GM19043 (cell line): ENCODE data around the gene LRRFIP2.
A peak's percentile ranks its signal among the peaks of the same experiment; 100 is the strongest.
"Not testable (repeated sequence)": the region's sequence is repeated elsewhere in the genome, so short reads cannot be mapped to it uniquely, and the experiment has no call there.

Experiments
- ATAC-seq: cut with Tn5 transposase; IDR thresholded peaks from one replicate; pipeline ENCODE4 v1.9.1; 2021; ENCODE audit warnings: low read depth; ENCODE audit not compliant: unreplicated experiment

LRRFIP2 gene

GRCh38 chr3:37074178-37074577 is 100.2 kb downstream of the LRRFIP2 start:
- no peak for ATAC-seq

DNA sequence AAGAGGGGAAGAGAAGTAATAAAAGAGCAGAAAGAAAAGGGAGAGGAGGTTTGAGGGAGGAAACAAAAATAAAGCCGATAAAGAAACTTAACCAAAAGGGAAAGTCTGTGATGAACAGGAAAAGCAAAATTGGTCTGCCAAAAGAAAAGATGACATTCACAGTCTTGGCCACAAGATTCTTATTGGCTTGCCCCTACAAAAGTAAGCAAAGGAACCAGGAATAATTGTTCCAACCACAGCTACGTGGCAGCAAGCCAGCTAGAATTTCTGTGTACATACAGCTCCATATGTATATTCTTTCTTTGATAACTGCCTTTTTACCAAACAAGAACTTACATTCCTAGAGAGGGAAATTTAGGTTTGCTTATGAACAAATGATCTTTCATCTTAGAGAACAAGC is 101.5 kb downstream of the LRRFIP2 start:
- no peak for ATAC-seq

GRCh38 chr3:37071921-37072320 is 102.5 kb downstream of the LRRFIP2 start:
- no peak for ATAC-seq

DNA sequence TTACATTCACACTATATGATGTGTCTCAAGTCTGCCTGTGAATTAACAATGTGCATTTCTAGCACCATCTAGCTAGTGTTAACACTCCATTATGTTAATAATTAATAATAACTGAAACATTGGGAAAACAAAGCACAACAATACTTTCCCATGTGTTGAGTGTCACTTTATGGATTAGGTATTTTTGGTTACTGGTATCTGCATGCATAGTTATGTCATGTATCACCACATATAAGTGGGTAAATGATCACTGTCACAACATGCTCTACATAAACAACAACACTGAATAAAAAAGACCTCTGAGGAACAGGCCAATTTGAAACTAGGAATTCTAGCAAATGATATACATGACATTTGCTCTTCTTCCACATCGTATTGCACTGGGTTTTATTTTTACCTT is 106.4 kb downstream of the LRRFIP2 start:
- no peak for ATAC-seq

GRCh38 chr3:37067577-37067976 is 106.8 kb downstream of the LRRFIP2 start:
- no peak for ATAC-seq

DNA sequence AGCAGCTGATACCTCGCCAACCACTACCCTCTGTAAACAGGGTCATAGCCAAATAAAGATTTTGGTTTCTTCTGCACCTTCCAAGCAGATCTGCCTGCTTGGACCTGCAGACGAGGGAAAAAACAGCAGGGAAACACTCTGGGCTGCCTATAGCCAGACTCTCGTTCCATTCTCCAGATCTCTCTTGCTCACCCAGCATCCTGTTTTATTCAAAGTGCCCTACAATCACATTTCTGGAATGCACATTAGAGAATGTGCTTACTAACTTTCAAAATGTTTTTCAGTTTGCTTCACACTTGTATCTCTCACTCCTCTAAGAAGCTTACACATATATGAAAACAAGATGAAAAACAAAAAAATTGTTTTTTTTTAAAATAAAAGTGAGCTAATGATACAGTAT is 109.6 kb downstream of the LRRFIP2 start:
- no peak for ATAC-seq

DNA sequence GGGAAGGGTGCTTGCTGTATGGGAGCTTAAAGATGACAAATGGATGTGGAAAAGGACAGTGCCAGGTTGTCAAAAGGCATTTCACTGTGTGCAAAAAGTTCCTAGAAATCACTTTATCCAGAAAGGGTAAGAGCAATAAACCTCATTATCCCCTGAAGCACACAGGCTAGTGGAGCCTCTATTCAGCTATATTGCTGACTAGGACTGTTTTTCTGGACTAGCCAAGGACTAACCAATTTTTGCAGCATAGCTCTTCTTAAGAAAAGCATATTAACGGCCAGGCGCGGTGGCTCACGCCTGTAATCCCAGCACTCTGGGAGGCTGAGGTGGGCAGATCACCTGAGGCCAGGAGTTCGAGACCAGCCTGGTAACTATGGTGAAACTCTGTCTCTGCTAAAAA is 116.3 kb downstream of the LRRFIP2 start:
- no peak for ATAC-seq

DNA sequence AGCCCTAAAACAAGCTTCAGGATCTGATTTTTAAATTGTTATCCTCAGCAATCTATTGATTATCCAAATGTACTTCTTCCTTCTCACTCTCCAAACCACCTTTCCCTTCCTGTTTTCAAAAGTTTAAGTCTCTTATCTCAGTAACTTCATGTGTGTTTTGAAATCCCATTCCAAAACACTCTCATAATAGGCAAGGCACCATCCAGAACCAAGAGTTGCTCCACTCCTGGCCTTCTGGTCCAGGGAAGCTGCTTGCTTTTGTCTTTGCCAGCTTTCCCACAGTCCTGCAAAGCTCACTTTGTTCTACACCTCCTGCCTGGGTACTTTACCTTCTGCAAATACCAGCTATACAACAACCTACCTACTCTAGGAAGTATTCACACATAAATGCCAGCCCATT is 117.6 kb downstream of the LRRFIP2 start:
- ATAC-seq, result no peak

DNA sequence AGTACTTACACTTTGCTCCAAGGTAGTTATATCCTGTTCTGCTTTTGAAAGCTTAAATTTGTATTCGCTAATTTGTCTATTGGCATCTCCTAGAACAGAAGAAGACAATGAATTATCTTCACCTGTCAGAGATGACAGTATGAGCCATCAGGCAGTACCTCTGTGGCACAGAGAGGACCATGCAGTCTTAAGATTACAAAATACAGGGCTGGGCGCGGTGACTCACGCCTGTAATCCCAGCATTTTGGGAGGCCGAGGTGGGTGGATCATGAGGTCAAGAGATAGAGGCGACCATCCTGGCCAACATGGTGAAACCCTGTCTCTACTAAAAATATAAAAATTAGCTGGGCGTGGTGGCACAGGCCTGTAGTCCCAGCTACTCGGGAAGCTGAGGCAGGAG is 119.3 kb downstream of the LRRFIP2 start:
- ATAC-seq, result not testable (repeated sequence)

GRCh38 chr3:37054370-37054769 is 120.0 kb downstream of the LRRFIP2 start:
- ATAC-seq, result peak; percentile 79

DNA sequence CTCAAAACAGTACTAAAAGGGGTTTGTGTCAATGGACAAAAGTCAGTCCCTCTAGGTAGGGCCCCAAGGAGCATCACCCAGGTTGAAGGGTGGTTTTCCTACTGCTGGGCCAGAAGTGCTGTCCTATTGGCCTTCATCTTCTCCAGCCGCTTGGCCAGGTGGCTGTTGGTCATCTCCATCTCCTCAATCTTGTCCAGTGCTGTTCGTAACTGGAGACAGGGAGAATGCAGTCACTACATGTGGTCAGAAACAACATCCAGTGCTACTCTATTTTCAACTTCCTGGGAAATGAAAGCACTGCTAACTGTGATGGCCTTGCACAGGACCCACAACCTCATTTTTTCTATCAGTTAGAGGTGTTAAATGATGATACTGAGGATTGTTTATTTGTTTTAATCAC is 120.6 kb downstream of the LRRFIP2 start:
- ATAC-seq, result no peak

DNA sequence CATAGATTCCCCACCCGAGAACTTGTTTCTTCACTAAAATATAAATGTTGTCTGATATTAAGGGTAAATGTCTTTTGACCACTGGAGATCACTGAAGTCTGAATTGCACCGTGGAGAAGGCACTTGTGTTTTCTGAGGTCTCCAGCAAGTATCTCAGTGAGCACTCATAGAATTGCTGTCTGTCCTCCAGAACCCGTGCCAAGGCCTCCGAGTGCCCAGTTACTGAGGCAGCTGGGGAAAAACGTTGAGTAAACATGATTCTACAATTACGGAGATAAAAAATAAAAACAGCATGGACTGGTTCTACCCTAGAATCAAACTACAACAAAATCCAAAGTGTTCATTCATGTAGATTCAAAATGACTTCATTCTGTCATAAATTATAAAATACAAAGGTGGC is 121.0 kb downstream of the LRRFIP2 start:
- no peak for ATAC-seq

DNA sequence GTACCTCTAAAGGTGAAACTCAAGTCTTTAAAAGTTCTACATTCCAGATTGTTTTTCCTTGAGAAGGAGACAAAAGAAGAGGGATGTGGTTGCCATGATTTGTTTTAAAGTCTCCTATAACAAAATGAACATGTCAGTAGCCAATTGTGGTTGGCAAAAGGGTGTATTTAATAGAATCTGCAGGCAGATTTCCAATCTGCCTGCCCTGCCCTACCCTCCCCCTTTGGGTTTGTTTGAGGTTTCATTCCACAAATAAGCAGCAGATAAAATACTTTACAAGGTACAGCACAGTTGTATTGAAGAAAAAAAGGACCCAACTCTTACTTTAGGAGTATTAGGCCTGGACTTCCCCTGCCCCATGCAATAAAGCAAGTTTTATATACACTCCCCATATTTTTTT is 121.5 kb downstream of the LRRFIP2 start:
- ATAC-seq, result no peak

DNA sequence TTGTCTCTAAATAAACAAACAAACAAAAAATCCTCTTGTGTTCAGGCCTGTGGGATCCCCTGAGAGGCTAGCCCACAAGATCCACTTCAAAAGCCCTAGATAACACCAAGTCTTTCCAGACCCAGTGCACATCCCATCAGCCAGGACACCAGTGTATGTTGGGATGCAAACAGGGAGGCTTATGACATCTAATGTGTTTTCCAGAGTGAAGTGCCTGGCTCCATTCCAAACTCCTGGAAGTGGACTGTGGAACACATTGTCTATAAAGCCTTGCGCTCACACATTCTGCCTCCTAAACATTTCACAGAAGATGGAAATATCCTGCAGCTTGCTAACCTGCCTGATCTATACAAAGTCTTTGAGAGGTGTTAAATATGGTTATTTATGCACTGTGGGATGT is 124.1 kb downstream of the LRRFIP2 start:
- ATAC-seq, result no peak

- not testable (repeated sequence) for ATAC-seq
These were observed 131.7 kb downstream of the LRRFIP2 start for GRCh38 chr3:37042712-37043111.

DNA sequence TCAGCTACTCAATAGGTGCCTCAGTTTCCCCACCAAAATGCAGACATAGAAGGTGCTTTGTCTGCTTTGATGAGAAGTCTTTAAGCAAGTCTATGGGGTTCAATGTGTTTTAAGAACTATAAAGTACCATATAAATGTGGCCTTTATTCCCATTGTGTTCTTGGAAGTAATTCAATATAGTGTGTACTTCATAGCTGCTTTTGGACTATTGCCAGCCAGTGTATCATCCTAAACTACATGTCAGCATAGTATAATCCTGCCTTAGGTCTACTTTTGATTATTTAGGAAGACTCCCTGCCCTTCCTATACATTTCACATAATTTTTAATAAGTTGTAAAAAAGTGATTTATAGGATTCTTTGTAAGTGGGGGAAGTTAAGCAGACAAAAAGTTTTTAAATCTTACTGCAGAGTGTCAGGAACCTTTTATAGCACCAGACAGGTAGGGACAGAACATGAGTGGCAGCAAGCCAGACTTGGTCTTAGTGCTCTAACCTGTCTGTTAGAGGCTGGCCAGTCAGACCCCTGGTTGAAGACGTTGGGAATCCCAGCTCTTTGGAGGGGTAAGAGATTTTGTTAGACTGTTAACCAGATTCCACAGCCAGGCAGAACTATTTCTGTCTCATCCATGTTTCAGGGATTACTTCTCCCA is 132.7 kb downstream of the LRRFIP2 start:
- ATAC-seq, result no peak

DNA sequence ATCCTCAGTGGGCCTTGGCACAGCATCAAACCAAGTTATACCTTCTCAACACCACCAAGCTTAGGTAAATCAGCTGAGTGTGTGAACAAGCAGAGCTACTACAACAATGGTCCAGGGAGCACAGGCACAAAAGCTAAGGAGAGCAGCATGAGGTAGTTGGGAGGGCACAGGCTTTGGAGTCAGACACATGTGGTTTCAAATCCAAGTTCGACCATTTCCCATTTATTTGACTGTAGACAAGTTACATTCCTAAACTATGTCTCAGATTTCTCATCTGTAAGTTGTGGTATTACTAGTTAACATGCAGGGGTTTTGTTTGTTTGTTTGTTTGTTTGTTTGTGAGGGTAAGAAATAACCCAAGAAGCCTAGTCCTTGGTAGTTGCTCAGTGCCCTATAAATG is 134.2 kb downstream of the LRRFIP2 start:
- ATAC-seq, result no peak

GRCh38 chr3:37039161-37039846 is 135.1 kb downstream of the LRRFIP2 start:
- ATAC-seq, result no peak

GRCh38 chr3:37037352-37037751 is 137.0 kb downstream of the LRRFIP2 start:
- no peak for ATAC-seq

DNA sequence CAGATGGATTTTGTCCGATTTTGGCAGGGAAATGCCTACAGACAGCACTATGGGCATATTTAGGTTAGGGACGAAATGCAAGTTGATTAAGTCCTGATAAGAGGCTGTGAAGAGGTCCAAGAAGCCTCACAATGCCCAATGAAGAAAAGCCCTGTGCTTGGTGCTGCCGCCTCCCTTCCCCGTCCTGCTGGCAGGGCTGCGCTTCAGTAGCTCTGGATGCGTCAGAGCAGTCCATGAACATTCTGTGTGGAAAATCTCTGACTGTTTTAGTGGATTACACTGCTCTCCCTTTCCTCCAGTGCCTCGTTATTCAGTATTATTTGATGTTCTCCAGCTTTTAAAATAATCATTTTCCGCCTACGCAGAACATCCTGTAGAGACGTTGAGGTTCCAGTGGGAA is 141.4 kb downstream of the LRRFIP2 start:
- no peak for ATAC-seq

- ATAC-seq, result no peak
These were observed 143.2 kb downstream of the LRRFIP2 start for GRCh38 chr3:37031096-37031682.

GRCh38 chr3:37030588-37030987 is 143.8 kb downstream of the LRRFIP2 start:
- no peak for ATAC-seq
